Hematopoietic multipotent progenitor cell (in vitro differentiated cells): ENCODE data around the gene DEAF1. TPM values are rescaled to one million over a fixed set of nuclear protein-coding genes. Genes with fewer than 3 reads are reported as not detected.

Experiments used
- DNase-seq, 3 donors: peaks; one replicate each; pipeline ENCODE4 v3.0.0-alpha.2; 2011 to 2015; ENCODE audit warnings: low read depth in 2 of 3, low spot score in 2 of 3
- total RNA-seq: library from RNA; depleted of rRNA; stranded (reverse); fragments of >200 nt; gene quantifications from one replicate; pipeline ENCODE4 v1.2.3, GENCODE V29; 2012

Gene DEAF1
- total RNA-seq, 1 donor: 80.8 TPM

DNA sequence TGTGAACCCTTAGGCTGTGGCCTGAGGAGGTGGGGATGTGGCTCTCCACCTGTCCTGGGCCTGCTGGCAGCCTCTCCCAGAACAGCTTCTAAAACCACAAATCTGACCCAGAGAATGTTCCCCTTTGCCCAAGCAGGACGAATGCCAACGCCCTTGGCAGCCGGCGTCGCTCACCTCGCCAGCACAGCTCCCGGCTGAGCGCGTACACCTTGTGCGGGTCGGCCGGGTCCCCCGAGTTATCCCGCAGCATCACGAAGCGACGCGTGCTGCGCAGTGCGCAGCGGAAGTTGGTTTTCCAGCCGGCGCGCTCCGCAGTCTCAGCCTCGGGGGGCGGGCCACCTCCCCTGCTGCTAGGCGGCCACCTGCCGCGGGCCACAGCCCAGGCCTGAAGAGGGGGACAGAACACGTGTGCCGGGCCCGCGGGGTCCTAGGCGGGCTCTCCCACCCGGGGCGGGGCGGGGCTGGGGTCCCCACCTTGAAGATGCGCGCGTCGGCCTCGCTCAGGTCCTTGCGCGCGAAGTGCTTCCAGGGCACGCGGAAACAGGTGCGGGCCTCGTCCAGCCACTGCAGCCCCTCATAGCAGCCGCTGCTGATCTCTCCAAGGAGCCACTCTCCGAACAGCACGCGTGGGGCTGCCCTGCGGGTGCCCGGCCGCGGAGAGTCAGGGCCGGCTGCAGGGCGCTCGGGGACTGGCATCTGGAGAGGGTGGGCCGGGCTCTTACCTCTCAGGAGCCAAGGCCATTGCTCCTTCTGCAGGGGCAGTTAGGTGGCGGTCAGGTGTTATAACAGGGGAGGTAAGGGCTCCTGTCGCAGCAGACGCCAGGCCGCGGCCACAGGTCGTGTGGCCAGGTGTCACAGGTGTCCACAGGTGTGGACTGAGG is 80.2 kb downstream of the DEAF1 start:
- no peak for DNase-seq

- DNase-seq: no peak
Measured at GRCh38 chr11:614021-614622, 80.9 kb downstream of the DEAF1 start.

- DNase-seq: peak; percentile 44 to 50 (median 45)
Measured at GRCh38 chr11:613369-613968, 81.6 kb downstream of the DEAF1 start.

- no peak for DNase-seq
Measured at GRCh38 chr11:612961-613300, 82.1 kb downstream of the DEAF1 start.

GRCh38 chr11:612201-612960 is 82.6 kb downstream of the DEAF1 start:
- peak in 1 of 3 donors; percentile 51 for DNase-seq

DNA sequence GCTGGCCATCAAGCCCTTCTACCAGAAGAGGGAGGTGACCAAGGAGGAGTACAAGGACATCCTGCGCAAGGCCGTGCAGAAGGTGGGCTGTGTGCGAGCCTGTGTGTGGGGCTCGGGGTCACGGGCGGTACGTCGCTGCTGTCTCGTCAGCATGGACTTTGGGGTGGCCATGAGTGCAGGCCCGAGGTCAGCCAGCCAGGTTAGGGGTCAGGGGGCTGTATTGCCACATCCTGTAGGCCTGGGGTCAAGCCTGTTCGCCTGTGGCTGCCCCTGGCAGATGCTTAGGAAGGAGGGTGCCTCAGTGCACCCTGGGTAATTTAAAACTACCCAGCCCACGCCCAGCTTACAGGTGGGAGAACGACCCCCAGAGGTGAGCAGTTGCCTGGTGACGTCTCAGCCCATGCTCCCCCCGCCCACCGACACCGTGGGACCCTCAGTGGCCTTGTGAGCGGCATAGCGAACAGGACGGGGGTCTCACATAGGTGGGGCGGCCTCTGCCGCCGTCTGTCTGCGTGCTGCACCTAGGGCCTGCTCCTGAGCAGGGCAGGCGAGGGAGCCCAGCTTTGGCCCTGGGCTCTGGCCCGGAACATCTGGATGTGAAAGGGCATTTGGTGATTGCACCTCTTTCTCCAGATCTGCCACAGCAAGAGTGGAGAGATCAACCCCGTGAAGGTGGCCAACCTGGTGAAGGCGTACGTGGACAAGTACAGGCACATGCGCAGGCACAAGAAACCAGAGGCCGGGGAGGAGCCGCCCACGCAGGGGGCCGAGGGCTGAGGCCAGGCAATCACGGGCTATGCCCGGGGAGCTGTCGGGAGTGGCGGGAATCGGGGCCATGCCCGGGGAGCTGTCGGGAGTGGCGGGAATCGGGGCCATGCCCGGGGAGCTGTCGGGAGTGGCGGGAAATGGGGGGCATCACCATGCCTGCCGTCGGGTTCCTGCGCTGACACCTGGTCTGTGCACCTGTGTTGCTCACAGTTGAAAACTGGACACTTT is 83.7 kb downstream of the DEAF1 start:
- DNase-seq: no peak

DNA sequence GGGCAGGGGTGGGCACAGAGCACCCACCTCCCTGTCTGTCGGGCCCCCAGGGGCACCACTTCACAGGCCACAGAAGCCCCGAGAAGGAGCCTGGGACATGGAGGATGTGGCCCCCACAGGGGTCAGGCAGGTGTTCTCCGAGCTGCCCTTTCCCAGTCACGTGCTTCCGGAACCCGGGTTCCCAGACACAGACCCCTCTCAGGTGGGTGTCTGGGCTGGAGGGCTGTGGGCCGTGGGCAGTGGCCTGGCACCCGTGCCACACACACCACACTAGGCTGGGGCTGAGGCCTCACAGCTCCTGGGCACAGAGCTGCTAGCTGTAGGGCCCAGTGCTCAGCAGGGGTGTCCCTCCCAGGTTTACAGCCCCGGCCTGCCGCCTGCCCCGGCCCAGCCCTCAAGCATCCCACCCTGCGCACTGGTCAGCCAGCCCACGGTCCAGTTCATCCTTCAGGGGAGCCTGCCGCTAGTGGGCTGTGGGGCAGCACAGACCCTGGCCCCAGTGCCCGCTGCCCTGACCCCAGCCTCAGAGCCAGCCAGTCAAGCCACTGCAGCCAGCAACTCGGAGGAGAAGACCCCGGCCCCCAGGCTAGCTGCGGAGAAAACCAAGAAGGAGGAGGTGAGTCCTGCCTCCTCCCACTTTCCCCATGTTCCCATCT is 84.7 kb downstream of the DEAF1 start:
- DNase-seq: no peak

- no peak for DNase-seq
Measured at GRCh38 chr11:609341-609811, 85.6 kb downstream of the DEAF1 start.

DNA sequence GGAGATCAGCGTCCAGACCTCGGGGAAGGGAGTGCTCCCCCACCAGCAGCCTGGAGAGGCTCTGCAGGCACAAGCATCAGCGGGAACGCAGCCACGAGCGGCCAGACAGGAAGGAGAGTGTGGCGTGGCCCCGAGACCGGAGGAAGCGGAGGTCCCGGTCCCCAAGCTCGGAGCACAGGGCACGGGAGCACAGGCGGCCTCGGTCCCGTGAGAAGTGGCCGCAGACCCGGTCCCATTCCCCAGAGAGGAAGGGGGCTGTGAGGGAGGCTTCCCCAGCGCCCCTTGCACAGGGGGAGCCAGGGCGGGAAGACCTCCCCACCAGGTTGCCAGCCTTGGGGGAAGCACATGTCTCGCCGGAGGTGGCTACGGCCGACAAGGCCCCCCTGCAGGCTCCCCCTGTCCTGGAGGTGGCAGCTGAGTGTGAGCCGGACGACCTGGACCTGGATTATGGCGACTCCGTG is 86.2 kb downstream of the DEAF1 start:
- no peak for DNase-seq

DNA sequence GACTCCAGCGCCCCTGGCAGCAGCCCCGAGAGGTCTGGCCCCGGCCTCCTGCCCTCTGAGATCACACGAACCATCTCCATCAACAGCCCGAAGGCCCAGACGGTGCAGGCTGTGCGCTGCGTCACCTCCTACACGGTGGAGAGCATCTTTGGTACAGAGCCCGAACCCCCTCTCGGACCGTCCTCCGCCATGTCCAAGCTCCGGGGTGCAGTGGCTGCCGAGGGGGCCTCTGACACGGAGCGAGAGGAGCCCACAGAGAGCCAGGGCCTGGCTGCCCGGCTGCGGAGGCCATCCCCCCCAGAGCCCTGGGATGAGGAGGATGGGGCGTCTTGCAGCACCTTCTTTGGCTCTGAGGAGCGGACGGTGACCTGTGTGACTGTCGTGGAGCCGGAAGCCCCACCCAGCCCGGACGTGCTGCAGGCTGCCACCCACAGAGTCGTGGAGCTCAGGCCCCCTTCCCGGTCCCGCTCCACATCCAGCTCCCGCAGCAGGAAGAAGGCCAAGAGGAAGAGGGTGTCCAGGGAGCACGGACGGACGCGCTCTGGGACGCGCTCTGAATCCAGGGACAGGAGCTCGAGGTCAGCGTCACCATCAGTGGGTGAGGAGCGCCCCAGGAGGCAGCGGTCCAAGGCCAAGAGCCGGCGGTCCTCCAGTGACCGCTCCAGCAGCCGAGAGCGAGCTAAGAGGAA is 86.9 kb downstream of the DEAF1 start:
- DNase-seq: no peak

- DNase-seq: no peak
Measured at GRCh38 chr11:607020-607780, 87.8 kb downstream of the DEAF1 start.

DNA sequence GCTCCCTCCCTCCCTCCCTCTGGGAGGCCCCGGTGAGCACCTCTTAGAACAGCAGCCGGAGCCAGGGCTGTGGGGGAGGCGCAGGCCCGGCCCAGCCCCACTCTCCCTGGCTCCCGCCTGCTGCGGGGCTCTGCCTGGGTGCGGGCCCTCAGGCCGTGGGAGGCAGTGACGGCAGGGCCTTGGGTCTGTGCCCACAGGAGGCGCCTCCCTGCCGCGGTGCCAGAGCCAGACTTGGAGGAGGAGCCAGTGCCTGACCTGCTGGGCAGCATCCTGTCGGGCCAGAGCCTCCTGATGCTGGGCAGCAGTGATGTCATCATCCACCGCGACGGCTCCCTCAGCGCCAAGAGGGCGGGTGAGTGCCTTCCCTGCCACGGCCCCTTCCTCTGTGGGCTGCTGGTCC is 88.8 kb downstream of the DEAF1 start:
- DNase-seq: no peak

DNA sequence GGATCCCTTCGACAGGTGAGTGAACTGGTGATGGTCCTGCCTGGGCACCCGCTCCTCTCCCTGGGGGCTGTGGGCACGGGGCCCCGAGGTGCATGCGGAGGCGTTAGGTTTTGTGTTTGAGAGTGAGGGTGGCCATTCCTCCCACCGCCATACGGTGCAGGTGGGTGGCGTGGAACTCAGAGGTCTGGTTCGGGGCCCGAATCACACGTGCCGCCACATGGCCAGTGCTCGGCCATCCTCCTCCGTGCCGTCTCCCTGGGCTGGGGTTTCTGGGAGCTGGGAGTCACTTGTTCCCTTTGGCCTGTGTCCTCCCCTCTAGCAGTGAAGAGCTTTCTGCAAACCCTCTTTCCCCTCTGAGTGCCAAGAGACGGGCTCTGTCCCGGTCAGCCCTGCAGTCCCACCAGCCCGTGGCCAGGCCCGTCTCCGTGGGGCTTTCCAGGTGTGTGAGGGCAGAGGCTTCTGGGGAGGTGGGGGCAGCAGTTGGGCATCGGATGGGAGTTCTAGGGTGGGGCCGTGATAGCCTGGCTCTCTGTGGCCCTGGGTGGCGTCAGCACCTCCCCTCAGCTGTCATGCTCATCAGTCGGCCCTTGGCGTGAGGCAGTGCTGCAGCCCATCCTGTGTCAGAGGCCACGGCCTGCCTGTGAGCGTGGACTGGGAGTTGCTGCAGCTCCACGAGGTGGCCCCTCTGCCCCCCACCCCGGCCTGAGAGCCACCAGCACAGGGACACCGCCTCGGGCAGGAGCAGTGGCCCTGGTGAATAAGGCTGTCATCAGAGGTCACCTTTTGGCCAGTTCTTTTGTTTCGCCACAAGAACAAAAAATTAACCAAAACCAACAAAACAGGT is 89.5 kb downstream of the DEAF1 start:
- DNase-seq: no peak

DNA sequence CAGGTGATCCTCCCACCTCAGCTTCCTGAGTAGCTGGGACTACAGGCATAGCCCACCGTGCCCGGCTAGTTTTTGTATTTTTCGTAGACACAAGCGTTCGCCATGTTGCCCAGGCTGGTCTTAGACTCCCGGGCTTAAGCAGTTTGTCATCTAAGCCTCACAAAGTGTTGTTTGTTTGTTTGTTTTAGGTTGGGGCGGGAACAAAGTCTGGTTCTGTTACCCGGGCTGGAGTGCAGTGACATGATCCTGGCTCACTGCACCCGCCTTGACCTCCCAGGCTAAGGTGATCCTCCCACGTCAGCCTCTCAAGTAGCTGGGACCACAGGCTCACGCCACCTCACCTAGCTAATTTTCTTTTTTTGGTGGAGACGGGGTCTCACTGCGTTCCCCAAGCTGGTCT is 91.9 kb downstream of the DEAF1 start:
- no peak for DNase-seq

DNA sequence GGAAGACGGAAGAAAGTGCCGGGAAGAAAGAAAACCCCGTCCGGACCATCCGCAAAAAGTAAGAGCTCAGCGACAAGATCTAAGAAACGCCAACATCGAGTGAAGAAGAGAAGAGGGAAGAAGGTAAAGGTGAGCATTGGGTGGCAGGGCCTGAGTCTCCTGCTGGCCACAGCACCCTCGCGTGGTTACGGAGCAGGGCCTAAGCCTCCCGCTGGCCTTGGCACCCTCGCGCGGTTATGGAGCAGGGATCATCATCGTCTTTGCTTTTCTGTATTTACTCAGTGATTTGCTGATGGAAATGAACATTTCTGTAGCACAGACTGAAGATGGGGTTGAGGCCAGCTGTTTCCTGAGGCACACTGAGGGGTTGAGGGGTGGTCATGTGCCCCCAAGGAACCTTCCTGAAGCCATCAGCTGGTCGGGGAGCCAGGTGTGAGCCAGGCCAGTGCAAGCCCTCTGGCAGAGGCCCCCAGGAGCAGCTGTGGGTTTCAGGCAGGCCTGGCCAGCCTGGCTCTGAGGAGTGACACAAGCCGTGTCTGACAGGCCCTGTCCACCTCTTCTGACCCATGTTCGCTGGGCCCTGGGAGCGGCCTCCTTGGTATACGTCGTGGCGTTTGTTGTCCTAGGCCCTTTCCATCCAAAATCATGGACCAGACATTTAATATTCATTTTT is 93.3 kb downstream of the DEAF1 start:
- DNase-seq: no peak

DNA sequence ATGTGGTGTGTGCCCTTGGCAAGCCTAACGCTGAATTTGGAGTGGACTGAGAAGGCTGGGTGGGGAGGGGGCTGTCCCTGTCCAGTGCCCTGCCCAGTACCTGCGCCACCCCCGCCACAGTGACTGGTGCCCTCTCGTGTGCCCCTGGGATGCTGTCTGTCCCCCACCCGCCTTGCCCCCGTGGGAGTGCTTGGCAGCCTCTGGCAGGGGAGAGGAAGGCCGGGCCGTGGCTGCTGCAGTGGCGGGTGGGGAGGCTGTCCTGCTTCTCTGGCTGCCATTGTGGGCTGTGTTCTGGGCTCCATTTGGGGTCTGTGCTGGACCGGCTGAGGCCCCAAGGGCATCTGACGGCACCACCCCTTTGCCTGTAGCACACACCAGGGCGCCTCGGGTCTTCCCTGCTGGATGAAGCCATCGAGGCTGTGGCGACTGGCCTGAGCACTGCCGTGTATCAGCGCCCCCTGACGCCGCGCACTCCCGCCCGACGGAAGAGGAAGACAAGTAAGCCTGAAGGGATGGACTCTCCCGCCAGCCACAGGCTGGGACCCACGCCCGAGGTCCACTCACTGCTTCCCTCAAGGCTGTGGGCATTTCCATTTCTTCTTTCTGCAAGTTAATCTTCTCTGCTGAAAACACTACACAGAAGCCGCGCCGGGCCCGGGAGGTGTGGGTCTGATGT is 96.9 kb downstream of the DEAF1 start:
- no peak for DNase-seq
